Lower lobe of right lung (tissue), 2 donors: ENCODE measurements around the gene NIPAL3. TPM values are rescaled to one million over a fixed set of nuclear protein-coding genes. Genes with fewer than 3 reads are reported as not detected.
"Not testable (repeated sequence)": the region's sequence is repeated elsewhere in the genome, so short reads cannot be mapped to it uniquely, and the experiment has no call there.

Experiments
- ATAC-seq, 2 donors: fragments of 200-7000 bp; cut with Tn5 transposase; one replicate each; pipeline ENCODE4 v1.9.1; 2020 to 2022; ENCODE audit warnings: mild to moderate bottlenecking in 2 of 2, moderate library complexity in 2 of 2
- DNase-seq: peaks from one replicate; pipeline ENCODE4 v3.0.0-alpha.2; 2020
- H3K27ac ChIP-seq: fragments of 200-600 bp; one replicate; pipeline ENCODE4 v1.8.0; 2022
- H3K27me3 ChIP-seq: fragments of 200-600 bp; one replicate; pipeline ENCODE4 v1.8.0; 2022; ENCODE audit warnings: low read depth
- H3K36me3 ChIP-seq: fragments of 200-600 bp; one replicate; pipeline ENCODE4 v1.8.0; 2022; ENCODE audit warnings: mild to moderate bottlenecking
- H3K4me1 ChIP-seq: fragments of 200-600 bp; one replicate; pipeline ENCODE4 v1.8.0; 2022
- H3K4me3 ChIP-seq: fragments of 200-600 bp; one replicate; pipeline ENCODE4 v1.8.0; 2022; ENCODE audit warnings: mild to moderate bottlenecking
- H3K9me3 ChIP-seq: fragments of 200-600 bp; one replicate; pipeline ENCODE4 v1.8.0; 2022
- CTCF ChIP-seq: fragments of 200-600 bp; IDR thresholded peaks from one replicate; pipeline ENCODE4 v1.8.0; 2022; ENCODE audit warnings: antibody characterized with exemption, mild to moderate bottlenecking
- intact Hi-C: fragments of 100-400 bp; cut with DNase I; formaldehyde crosslinking; loops from one replicate; pipeline ENCODE4 v1.11.0; 2022
- total RNA-seq: library from RNA; stranded (reverse); fragmentation: NEBNext Ultra II Directional; extraction: Animal tissue kit (Norgen Biotek cat#: 25700); gene quantifications from one replicate; pipeline ENCODE4 v1.2.1, GENCODE V29; 2021
- donor health status: DM: no; HTN: yes; CAD: no; lungs with severe emphysema.

NIPAL3 gene
- total RNA-seq, 1 donor from 2014 or later, result 38.0 TPM

DNA sequence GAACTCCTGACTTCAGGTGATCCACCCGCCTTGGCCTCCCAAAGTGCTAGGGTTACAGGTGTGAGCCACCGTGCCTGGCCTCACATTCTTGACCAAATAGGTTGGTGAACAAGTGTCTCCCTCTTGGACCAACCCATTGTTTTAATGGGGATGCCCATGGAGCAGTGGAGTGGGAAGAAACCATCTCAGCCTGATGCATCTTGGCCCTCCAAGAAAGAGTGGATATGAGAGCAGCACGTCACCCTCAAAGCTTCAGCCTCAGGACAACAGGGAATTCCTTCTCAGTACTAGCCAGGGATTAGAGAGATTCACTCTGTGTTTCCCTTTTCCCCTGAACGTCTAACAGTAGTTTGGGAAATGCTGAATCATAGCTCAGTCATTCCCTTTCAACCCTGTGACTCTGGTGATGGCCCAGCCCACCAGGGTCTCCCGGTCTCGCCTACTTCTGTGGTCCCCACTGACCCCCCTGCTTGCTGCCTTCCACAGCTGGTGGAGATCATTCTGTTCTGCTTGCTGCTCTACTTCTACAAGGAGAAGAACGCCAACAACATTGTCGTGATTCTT lies 37.4 kb downstream of the NIPAL3 start:
- H3K36me3 ChIP-seq, result peaks cover 88% of the 10 kb centered on the region
- intact Hi-C loops, result no loop called here
- ATAC-seq, result no peak
- DNase-seq, result no peak
- no peaks in the 10 kb centered on the region for H3K9me3 ChIP-seq
- no peak overlapping the region for H3K4me3 ChIP-seq
- H3K27me3 ChIP-seq, result no peaks in the 10 kb centered on the region
- TF ChIP-seq CTCF, result no peak
- H3K4me1 ChIP-seq, result no peaks in the 10 kb centered on the region
- H3K27ac ChIP-seq, result no peak overlapping the region

DNA sequence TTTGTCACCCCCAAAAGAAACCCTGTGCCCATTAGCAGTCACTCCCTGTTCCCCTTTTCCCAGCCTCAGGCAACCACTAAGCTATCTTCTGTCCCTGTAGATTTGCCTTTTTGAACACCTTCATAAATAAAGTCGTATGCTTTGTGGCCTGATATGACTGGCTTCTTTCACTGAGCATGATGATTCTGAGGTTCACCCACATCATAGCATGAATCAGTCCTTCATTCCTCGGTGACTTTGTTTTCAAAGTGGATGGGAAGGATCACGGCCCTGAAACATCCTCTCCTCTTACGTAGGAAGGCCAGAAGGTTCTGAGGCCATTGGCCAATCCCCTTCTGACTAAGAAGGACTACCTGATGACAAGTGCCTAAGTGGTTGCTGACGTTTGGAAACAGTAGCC lies 39.1 kb downstream of the NIPAL3 start:
- H3K36me3 ChIP-seq, result peaks cover 87% of the 10 kb centered on the region
- H3K4me3 ChIP-seq, result no peak overlapping the region
- intact Hi-C loops, result no loop called here
- no peaks in the 10 kb centered on the region for H3K4me1 ChIP-seq
- no peaks in the 10 kb centered on the region for H3K27me3 ChIP-seq
- ATAC-seq (no peak), DNase-seq (no peak)
- H3K27ac ChIP-seq, result no peak overlapping the region
- no peak for TF ChIP-seq CTCF
- H3K9me3 ChIP-seq, result no peaks in the 10 kb centered on the region

- Histone ChIP-seq H3K27me3 (no peaks in the 10 kb centered on the region), H3K9me3 (no peaks in the 10 kb centered on the region), H3K4me3 (no peak overlapping the region), H3K4me1 (no peaks in the 10 kb centered on the region), H3K36me3 (peaks cover 87% of the 10 kb centered on the region), H3K27ac (no peak overlapping the region)
- ATAC-seq (no peak), DNase-seq (no peak)
- intact Hi-C loops, result no loop called here
- no peak for TF ChIP-seq CTCF
Observed at GRCh38 chr1:24455272-24455671, 39.7 kb downstream of the NIPAL3 start.

DNA sequence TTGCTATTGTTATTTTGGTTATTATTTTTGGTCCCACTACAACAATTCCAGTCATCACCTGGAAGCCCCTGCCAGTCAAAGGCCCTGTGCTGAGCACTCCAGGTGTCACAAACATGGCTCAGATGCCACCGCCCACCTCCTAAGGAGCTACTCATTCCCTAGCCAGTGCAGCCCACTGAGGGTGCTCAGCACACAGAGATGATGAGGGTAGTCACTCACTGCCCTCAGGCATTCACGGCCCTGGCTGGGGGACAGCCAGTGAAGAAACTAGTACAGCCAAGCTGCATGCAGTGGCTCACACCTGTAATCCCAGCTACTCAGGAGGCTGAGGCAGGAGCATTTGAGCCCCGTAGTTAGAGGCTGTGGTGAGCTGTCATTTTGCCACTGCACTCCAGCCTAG lies 42.3 kb downstream of the NIPAL3 start:
- Histone ChIP-seq H3K36me3 (peaks cover 94% of the 10 kb centered on the region), H3K4me1 (no peaks in the 10 kb centered on the region), H3K27me3 (no peaks in the 10 kb centered on the region), H3K4me3 (no peak overlapping the region), H3K27ac (no peak overlapping the region), H3K9me3 (no peaks in the 10 kb centered on the region)
- TF ChIP-seq CTCF, result no peak
- intact Hi-C loops, result no loop called here
- DNase-seq, result no peak
- ATAC-seq, result no peak

GRCh38 chr1:24459551-24460266 lies 44.1 kb downstream of the NIPAL3 start:
- no peak overlapping the region for H3K27ac ChIP-seq
- intact Hi-C loops, result no loop called here

DNA sequence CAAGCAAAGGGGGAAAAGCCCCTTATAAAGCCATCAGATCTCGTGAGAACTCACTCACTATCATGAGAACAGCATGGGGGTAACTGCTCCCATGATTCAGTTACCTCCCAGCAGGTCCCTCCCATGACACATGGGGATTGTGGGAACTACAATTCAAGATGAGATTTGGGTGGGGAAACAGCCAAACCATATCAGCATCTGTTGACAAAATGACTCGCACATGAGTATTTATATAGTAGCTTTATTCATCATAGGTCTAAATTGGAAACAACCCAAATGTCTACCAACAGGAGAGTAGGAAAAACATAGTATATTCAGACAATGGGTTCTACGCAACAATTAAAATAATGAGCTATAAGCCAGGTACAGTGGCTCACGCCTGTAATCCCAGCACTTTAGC lies 46.5 kb downstream of the NIPAL3 start:
- peaks cover 76% of the 10 kb centered on the region for H3K36me3 ChIP-seq
- DNase-seq, H3K4me3 ChIP-seq, H3K27ac ChIP-seq, intact Hi-C loops, H3K4me1 ChIP-seq, ATAC-seq, H3K9me3 ChIP-seq, H3K27me3 ChIP-seq: not testable (repeated sequence)

More at GRCh38 chr1:24459551-24460266, 44.1 kb downstream of the NIPAL3 start:
- no peak for ATAC-seq
- Histone ChIP-seq H3K27me3 (no peaks in the 10 kb centered on the region), H3K36me3 (peaks cover 91% of the 10 kb centered on the region), H3K4me1 (no peaks in the 10 kb centered on the region), H3K4me3 (no peak overlapping the region), H3K9me3 (no peaks in the 10 kb centered on the region)
- no peak for TF ChIP-seq CTCF
- no peak for DNase-seq
